Measurements from ENCODE around the gene MEIG1.
A peak's percentile ranks its signal among the peaks of the same experiment; 100 is the strongest.

Gene MEIG1

GRCh38 chr10:14952851-14953423 is 6.3 kb upstream of the MEIG1 start:
- no peak for TF ChIP-seq CTCF (IDR thresholded peaks at IDR 0.05; ENCODE audit: low read depth, low read length)
- no peak for DNase-seq

GRCh38 chr10:14953424-14954000 is 5.7 kb upstream of the MEIG1 start:
- TF ChIP-seq CTCF (IDR thresholded peaks at IDR 0.05; ENCODE audit: low read depth, low read length) = no peak
- no peaks in the 10 kb centered on the region for H3K9me3 ChIP-seq (ENCODE audit: severe bottlenecking)
- H3K27ac ChIP-seq = peak overlapping the region; percentile 79
- peak overlapping the region; percentile 84 for H3K4me3 ChIP-seq (ENCODE audit: low read depth, low read length)
- no peaks in the 10 kb centered on the region for H3K36me3 ChIP-seq
- no peaks in the 10 kb centered on the region for H3K27me3 ChIP-seq (ENCODE audit: insufficient read depth, low read depth, severe bottlenecking)
- DNase-seq = no peak

More at GRCh38 chr10:14952851-14953423, 6.3 kb upstream of the MEIG1 start:
- H3K27me3 ChIP-seq (ENCODE audit: insufficient read depth, low read depth, severe bottlenecking) = no peaks in the 10 kb centered on the region
- H3K9me3 ChIP-seq (ENCODE audit: severe bottlenecking) = no peaks in the 10 kb centered on the region
- H3K36me3 ChIP-seq = no peaks in the 10 kb centered on the region
- peak overlapping the region; percentile 84 for H3K4me3 ChIP-seq (ENCODE audit: low read depth, low read length)
- H3K27ac ChIP-seq = no peak overlapping the region

DNA sequence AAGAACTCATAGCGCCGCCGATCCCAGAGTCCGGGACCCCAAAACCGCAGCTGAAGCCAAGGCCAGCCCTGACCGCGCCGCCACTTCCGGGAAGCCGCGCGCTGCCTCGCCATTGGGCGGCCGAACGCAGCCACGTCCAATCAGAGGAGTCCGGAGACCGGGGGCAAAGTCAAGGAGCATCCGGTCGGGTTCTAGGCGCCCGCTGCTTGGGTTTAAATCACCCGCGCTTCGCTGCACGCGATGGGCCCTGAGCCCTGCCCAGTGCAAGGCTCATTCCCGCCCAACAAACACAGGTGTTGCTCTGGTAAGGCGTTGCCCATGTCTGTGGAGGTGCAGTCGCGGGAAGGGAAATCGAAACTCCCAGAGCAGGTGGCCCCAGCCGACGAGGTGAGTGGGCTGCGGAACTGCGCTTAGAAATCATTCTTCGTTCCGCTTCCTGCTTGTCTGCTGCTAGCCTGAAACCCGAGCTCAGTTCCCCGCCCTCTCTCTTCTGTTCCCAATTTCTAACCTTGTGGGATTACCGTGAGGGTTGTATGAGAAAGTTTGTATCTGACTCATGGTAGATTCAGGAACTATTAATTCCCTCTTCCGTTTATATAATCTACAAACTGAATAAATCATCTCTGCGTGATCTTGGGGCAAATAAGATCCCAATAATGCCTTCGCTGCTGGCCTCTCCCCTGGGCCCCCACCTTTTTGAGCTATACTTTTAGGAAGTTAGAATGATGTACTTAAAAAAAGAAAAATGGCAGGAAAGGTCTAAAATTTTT is 5.0 kb upstream of the MEIG1 start, which contains the start of gene DCLRE1C:
DCLRE1C (minus strand) TSS at position 96 of the 770 bp plus-strand sequence; CDS start at position 10, 86 bp downstream.
- Histone ChIP-seq H3K27me3 (ENCODE audit: insufficient read depth, low read depth, severe bottlenecking) (no peaks in the 10 kb centered on the region), H3K27ac (peak within 1 kb of the TSS; percentile 79)

GRCh38 chr10:14954934-14955333 is 4.3 kb upstream of the MEIG1 start:
- Histone ChIP-seq H3K4me3 (ENCODE audit: low read depth, low read length) (no peak overlapping the region), H3K36me3 (no peaks in the 10 kb centered on the region), H3K9me3 (ENCODE audit: severe bottlenecking) (no peaks in the 10 kb centered on the region), H3K27ac (no peak overlapping the region; the same call in 1 of the 2 replicates), H3K27me3 (ENCODE audit: insufficient read depth, low read depth, severe bottlenecking) (no peaks in the 10 kb centered on the region)
- TF ChIP-seq CTCF (IDR thresholded peaks at IDR 0.05; ENCODE audit: low read depth, low read length) = no peak
- no peak for DNase-seq

More for the DNA sequence above, 5.0 kb upstream of the MEIG1 start, which contains the start of gene DCLRE1C:
- Histone ChIP-seq H3K9me3 (ENCODE audit: severe bottlenecking) (no peaks in the 10 kb centered on the region), H3K4me3 (ENCODE audit: low read depth, low read length) (peak within 1 kb of the TSS; percentile 84), H3K36me3 (no peaks in the 10 kb centered on the region)
- DNase-seq = peak; percentile 83
- no peak for TF ChIP-seq CTCF (IDR thresholded peaks at IDR 0.05; ENCODE audit: low read depth, low read length)

GRCh38 chr10:14958872-14959220 is 342 bp upstream of the MEIG1 start:
- Histone ChIP-seq H3K27me3 (ENCODE audit: insufficient read depth, low read depth, severe bottlenecking) (no peaks in the 10 kb centered on the region), H3K27ac (no peak overlapping the region), H3K4me3 (ENCODE audit: low read depth, low read length) (peak overlapping the region; percentile 92), H3K36me3 (no peaks in the 10 kb centered on the region), H3K9me3 (ENCODE audit: severe bottlenecking) (no peaks in the 10 kb centered on the region)
- no peak for DNase-seq
- TF ChIP-seq CTCF (IDR thresholded peaks at IDR 0.05; ENCODE audit: low read depth, low read length) = no peak
